GM18907 (cell line): Measurements from ENCODE around the gene LIMA1.
"Not testable (repeated sequence)": the region's sequence is repeated elsewhere in the genome, so short reads cannot be mapped to it uniquely, and the experiment has no call there.

Experiments used
- ATAC-seq: cut with Tn5 transposase; IDR thresholded peaks from one replicate; pipeline ENCODE4 v1.9.1; 2021; ENCODE audit warnings: mild to moderate bottlenecking, moderate library complexity; ENCODE audit not compliant: unreplicated experiment

LIMA1 gene

GRCh38 chr12:50249464-50250182, 33.7 kb downstream of the LIMA1 start:
- no peak for ATAC-seq

- no peak for ATAC-seq
Measured at GRCh38 chr12:50248883-50249282, 34.4 kb downstream of the LIMA1 start.

- no peak for ATAC-seq
Measured at GRCh38 chr12:50248411-50248810, 34.9 kb downstream of the LIMA1 start.

- ATAC-seq: not testable (repeated sequence)
Measured at GRCh38 chr12:50247665-50248064, 35.7 kb downstream of the LIMA1 start.

- ATAC-seq: peak; percentile 61
Measured at GRCh38 chr12:50246873-50247612, 36.3 kb downstream of the LIMA1 start.

GRCh38 chr12:50246197-50246865, 37.0 kb downstream of the LIMA1 start:
- ATAC-seq: no peak

GRCh38 chr12:50243507-50243906, 39.8 kb downstream of the LIMA1 start:
- no peak for ATAC-seq

GRCh38 chr12:50242751-50243191, 40.5 kb downstream of the LIMA1 start:
- no peak for ATAC-seq

GRCh38 chr12:50241178-50241577, 42.1 kb downstream of the LIMA1 start:
- no peak for ATAC-seq

- ATAC-seq: no peak
Measured at GRCh38 chr12:50240792-50241114, 42.6 kb downstream of the LIMA1 start.

- no peak for ATAC-seq
Measured at GRCh38 chr12:50240096-50240791, 43.1 kb downstream of the LIMA1 start.

- ATAC-seq: no peak
Measured at GRCh38 chr12:50239355-50239891, 43.9 kb downstream of the LIMA1 start.

GRCh38 chr12:50234347-50234746, 49.0 kb downstream of the LIMA1 start:
- no peak for ATAC-seq

GRCh38 chr12:50232771-50233209, 50.5 kb downstream of the LIMA1 start:
- no peak for ATAC-seq

- ATAC-seq: no peak
Measured at GRCh38 chr12:50232206-50232605, 51.1 kb downstream of the LIMA1 start.

- ATAC-seq: no peak
Measured at GRCh38 chr12:50231346-50231745, 52.0 kb downstream of the LIMA1 start.

GRCh38 chr12:50230217-50230616, 53.1 kb downstream of the LIMA1 start:
- no peak for ATAC-seq

GRCh38 chr12:50224026-50224692, 59.2 kb downstream of the LIMA1 start:
- peak; percentile 49 for ATAC-seq

- ATAC-seq: no peak
Measured at GRCh38 chr12:50222275-50222783, 61.0 kb downstream of the LIMA1 start.
